ENCODE data around the gene BEND4.

The BEND4 gene

GRCh38 chr4:42101446-42101975 lies 50.9 kb downstream of the BEND4 start:
- no peak for DNase-seq

GRCh38 chr4:42088386-42088785 lies 64.1 kb downstream of the BEND4 start:
- DNase-seq = no peak

GRCh38 chr4:42083816-42084215 lies 68.6 kb downstream of the BEND4 start:
- DNase-seq = no peak

GRCh38 chr4:42080306-42080705 lies 72.1 kb downstream of the BEND4 start:
- DNase-seq = no peak

GRCh38 chr4:42078184-42078801 lies 74.2 kb downstream of the BEND4 start:
- no peak for DNase-seq

GRCh38 chr4:42074294-42074693 lies 78.2 kb downstream of the BEND4 start:
- no peak for DNase-seq

- DNase-seq = no peak
Observed at GRCh38 chr4:42070463-42070862, 82.0 kb downstream of the BEND4 start.

- DNase-seq = no peak
Observed at GRCh38 chr4:42067264-42067663, 85.2 kb downstream of the BEND4 start.

- DNase-seq = no peak
Observed at GRCh38 chr4:42066402-42066801, 86.1 kb downstream of the BEND4 start.

Data from CD4-positive, alpha-beta T cell treated with Interleukin-1 beta for 1 hour (primary cell).